HG03571 (cell line): ENCODE data around the gene GH2.
A peak's percentile ranks its signal among the peaks of the same experiment; 100 is the strongest.
"Not testable (repeated sequence)": the region's sequence is repeated elsewhere in the genome, so short reads cannot be mapped to it uniquely, and the experiment has no call there.

Experiments
- ATAC-seq: cut with Tn5 transposase; IDR thresholded peaks from one replicate; pipeline ENCODE4 v1.9.1; 2021; ENCODE audit not compliant: unreplicated experiment

GH2 gene

DNA sequence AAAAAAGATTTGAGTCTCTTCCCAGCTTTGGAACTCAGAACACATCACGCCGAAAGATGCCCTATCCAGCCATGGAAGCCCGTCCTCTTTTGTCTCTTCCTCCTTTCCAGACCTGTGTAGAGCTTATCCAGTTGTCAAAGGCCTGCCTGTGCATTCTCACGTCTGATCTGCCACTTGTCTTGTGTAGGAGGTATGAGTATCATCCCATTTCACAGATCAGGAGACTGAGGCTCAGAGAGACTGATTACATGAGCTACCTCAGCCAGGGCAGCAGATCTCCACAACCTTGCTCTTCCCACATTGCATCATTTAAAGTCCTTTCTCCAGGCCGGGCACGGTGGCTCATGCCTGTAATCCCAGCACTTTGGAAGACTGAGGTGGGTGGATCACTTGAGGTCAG, 7.1 kb downstream of the GH2 start:
- ATAC-seq = not testable (repeated sequence)

DNA sequence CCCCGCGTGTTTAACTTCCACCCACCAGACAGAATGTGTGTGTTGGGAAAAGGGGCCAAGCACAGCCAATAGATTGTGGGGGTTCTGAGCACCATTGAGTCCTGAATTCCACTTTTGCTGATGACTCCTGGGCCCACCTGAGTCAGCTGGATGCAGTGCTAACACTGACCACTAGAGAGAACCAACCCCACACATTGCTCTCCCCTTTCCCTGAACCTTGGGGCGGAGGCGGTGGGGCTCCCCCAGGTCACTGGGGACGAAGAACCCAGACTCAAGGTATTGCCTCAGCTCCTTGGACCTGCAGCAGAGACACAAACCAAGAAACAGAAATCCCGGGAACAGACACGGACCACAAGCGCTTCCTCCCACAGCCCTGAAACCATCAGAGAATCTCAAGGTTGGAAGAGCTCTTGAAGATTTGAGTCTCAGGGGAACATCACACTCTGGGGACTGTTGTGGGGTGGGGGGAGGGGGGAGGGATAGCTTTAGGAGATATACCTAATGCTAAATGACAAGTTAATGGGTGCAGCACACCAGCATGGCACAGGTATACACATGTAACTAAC, 7.6 kb downstream of the GH2 start:
- ATAC-seq = not testable (repeated sequence)

- ATAC-seq = not testable (repeated sequence)
Observed at GRCh38 chr17:63873577-63873976, 8.2 kb downstream of the GH2 start, which contains the start of gene CSH2. Gene CSH2 (minus strand): TSS chr17:63873677. CDS start chr17:63873614, 63 bp downstream.

- not testable (repeated sequence) for ATAC-seq
Observed at GRCh38 chr17:63871646-63872365, 9.9 kb downstream of the GH2 start.

- not testable (repeated sequence) for ATAC-seq
Observed at GRCh38 chr17:63870292-63870665, 11.5 kb downstream of the GH2 start.

GRCh38 chr17:63869491-63870291, 12.1 kb downstream of the GH2 start:
- ATAC-seq = not testable (repeated sequence)

GRCh38 chr17:63866625-63867024, 15.1 kb downstream of the GH2 start:
- not testable (repeated sequence) for ATAC-seq

GRCh38 chr17:63859257-63859656, 22.5 kb downstream of the GH2 start:
- ATAC-seq = no peak

DNA sequence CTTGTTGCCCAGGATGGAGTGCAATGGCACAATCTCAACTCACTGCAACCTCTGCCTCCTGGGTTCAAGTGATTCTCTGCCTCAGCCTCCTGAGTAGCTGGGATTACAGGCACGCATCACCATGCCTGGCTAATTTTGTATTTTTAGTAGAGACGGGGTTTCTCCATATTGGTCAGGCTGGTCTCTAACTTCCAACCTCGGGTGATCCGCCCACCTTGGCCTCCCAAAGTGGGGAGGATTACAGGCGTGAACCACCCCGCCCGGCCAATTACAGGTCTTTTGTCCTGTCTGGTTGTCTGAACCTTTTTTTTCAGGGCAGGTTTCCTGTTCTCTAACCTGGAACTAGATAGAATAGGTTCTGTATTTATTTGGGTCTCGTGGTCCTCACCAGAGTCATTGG, 25.3 kb downstream of the GH2 start:
- not testable (repeated sequence) for ATAC-seq

- no peak for ATAC-seq
Observed at GRCh38 chr17:63855185-63855584, 26.6 kb downstream of the GH2 start.

DNA sequence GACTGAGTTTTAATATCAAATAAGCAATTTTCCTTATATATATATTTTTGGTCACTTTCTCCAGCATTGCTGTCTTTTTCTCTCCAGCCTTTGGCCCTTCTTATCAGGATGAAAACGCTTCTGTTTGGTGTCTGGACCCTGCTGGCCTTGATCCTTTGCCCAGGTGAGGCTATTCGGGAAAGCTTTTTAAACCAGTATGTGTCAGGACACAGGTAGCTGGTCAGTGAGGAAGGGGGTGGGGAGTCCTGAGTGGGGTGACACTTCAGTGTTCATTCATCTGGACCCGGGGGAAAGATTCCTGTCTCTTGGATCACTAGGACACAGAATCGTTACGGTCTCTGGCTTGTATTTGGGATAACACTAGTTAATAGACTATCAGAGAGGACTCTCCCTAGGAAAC, 27.0 kb downstream of the GH2 start:
- no peak for ATAC-seq

DNA sequence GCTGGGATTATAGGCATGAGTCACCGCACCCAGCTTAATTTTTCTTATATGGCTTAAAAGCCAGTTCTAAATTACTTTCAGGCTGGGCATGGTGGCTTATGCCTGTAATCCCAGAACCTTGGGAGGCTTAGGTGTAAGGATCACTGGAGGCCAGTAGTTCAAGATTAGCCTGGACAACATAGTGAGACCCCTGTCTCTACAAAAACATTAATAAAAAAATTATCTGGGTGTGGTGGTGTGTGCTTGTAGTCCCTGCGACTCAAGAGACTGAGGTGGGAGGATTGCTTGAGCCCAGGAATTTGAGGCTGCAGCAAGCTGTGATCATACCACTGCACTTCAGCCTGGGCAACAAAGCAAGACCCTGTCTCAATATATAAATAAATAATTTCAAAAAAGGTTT, 28.5 kb downstream of the GH2 start:
- no peak for ATAC-seq

DNA sequence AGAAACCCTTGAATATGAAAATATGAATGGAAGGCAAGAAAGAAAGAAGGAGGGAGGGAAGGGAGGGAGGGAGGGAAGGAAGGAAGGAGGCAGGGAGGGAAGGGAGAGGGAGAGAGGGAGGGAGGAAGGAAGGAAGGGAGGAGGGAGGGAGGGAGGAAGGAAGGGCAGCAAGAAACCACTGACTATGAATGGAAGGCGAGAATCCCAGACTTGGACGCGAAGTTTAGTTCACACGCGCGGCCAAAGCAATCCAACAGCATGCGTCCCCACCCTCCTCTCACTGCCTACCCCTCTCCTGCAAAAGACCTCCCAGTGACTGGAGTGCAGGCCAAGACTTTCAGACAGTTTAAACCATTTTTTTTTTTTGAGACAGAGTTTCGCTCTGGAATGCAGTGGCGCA, 31.3 kb downstream of the GH2 start:
- ATAC-seq = no peak

DNA sequence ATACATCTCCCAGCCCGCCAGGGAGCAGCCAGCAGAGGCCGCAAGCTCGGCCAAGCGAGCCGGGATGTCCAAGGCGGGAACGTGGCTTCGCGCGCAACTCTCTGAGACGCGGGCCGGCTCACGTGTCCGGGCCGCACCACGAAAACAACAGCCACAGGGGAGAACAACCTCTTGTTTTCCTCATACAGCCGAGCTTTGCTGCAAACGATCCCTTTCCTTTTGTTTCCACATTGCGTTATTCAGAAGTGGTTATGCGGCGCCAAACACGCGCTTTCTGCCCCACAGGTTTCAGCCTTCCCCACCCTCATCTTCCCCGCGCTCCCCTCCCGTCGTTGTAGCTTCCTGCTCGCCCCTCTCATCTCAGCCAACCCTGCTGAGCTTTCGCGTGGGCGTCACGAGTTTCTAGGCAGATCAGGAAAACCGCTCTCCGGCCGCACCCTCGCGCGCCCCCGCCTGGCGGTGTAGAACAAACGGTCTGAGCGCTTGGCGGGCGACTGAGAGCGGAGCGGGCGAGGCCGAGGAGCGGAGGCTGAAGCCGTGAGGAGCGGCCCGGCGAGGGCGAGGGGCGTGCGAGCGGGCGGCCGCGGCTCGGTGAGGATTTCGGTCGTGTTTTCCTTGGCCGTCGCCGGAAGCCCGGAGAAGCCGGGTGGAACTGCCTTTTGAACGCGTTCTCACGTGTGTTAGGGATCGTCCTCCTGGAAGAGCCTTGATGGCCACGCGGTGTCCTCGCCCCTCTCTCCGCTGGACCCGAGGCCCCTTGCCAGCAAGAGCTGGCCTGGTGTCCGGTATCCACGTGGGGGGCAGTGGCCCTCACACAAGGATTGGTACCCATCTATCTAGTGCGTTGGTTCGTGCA, 32.7 kb downstream of the GH2 start:
- ATAC-seq = peak; percentile 78

DNA sequence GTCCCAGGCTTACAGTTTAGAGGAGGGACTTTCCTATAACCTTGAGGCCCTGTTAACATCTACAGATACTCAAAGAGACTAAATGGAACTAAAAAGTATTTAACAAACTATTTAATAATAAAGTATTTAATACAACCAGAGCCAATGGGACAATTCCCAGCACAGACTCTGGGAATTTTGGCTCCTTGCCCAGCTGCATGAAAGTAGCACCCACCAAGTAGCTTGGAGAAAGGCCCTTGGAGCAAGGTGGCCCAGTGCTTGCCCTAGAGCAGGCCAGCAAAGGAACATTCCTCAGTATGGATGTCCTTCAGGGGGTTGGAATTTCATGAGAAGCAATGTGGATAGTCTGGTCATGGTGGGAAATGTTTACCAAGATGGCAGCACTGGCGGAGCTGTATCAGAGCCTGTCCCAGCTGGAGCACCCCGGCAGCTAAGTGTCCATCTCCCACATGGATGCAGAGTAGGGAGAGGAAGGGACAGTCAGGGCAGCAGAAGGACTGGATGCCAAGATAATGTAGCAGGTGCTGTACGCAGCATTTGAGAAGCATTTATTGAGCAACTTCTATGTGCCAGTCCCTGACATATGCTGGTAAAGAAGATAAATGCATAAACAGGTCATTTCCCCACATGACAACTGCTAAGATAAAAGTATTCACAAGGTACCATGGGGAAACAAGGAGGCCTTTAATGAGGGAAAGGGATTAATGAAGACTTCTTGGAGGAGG, 34.1 kb downstream of the GH2 start:
- no peak for ATAC-seq

GRCh38 chr17:63845509-63845908, 36.2 kb downstream of the GH2 start:
- ATAC-seq = no peak

DNA sequence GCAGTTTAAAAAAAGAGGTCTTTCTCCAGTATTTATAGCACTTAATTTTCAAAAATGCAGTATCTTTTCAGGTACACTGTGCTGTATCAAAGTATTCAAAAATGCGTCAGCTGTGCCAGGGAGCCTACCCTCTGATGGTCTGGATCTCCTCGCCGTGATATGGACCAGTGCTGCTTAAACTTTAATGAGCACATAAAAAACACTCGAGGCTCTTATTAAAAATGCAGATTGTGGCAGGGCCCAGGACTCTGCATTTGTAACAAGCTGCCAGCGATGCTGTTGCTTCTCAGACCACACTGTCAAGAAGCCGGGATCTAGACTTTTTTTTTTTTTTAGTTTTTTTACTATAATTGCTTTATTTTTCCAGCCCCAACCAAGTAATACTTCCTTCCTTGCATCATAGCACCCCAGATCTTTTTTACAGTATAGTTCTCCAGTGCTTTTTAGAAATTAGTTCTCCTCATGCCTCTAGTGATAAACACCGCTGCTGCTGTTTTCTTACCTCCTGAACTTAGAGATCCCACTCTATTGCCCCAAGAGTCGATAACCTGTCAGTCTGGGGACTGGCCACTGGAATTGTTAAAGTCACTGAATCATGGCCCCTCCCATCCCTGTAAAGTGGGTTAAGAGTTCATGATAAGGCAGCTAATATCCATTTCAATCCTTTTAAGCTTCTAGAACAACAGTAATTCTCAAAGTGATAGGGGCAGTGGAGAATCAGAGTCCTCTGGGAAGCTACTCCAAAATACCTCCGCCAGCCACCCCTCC, 37.6 kb downstream of the GH2 start:
- no peak for ATAC-seq

DNA sequence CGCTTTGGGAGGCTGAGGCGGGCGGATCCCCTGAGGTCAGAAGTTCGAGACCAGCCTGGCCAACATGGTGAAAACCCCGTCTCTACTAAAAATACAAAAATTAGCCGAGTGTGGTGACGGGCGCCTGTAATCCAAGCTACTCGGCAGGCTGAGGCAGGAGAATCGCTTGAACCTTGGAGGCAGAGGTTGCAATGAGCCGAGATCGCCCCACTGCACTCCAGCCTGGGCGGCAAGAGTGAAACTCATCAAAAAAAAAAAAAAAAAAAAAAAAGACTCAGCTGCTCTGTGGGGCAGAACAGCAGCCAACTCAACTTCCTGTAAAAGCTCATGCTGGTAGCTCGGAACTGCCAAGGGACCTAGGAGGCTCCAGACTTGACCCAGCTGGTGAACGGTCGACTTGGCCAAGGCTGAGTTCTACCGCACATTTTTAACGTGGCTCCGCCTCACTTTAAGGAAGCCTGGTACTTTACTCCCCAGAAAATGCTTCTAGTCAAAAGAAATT, 38.3 kb downstream of the GH2 start:
- not testable (repeated sequence) for ATAC-seq
